Measurements from ENCODE around the gene CPNE9.

CPNE9 gene

GRCh38 chr3:9739181-9739580 is 35.5 kb downstream of the CPNE9 start:
- DNase-seq: no peak
- Histone ChIP-seq H3K36me3 (peaks cover 79 to 100% (median 89%) of the 10 kb centered on the region in 3 donors), H3K4me1 (peaks cover 0 to 5% (median 2%) of the 10 kb centered on the region in 4 donors), H3K9me3 (no peaks in the 10 kb centered on the region), H3K27ac (no peak overlapping the region), H3K4me3 (no peak overlapping the region), H3K27me3 (no peaks in the 10 kb centered on the region)
- TF ChIP-seq CTCF (IDR thresholded peaks at IDR 0.05): no peak
- intact Hi-C loops (cut with DNase I; ENCODE audit: low total_unique reads): no loop called here

GRCh38 chr3:9742560-9742959 is 38.9 kb downstream of the CPNE9 start:
- H3K4me1 ChIP-seq: no peaks in the 10 kb centered on the region
- no peak overlapping the region for H3K4me3 ChIP-seq
- H3K36me3 ChIP-seq: peaks cover 89 to 100% (median 100%) of the 10 kb centered on the region in 3 donors
- H3K27ac ChIP-seq: no peak overlapping the region
- no peak for TF ChIP-seq CTCF (IDR thresholded peaks at IDR 0.05)
- no peaks in the 10 kb centered on the region for H3K27me3 ChIP-seq
- H3K9me3 ChIP-seq: no peaks in the 10 kb centered on the region
- intact Hi-C loops (cut with DNase I; ENCODE audit: low total_unique reads): no loop called here
- DNase-seq: no peak

- Histone ChIP-seq H3K4me3 (no peak overlapping the region), H3K4me1 (peaks cover 0 to 2% (median 0%) of the 10 kb centered on the region in 4 donors), H3K36me3 (peaks cover 89 to 99% (median 99%) of the 10 kb centered on the region in 3 donors), H3K27ac (no peak overlapping the region), H3K27me3 (no peaks in the 10 kb centered on the region), H3K9me3 (no peaks in the 10 kb centered on the region)
- no peak for DNase-seq
- no peak for TF ChIP-seq CTCF (IDR thresholded peaks at IDR 0.05)
- intact Hi-C loops (cut with DNase I; ENCODE audit: low total_unique reads): no loop called here
Measured at GRCh38 chr3:9743548-9743947, 39.9 kb downstream of the CPNE9 start.

GRCh38 chr3:9744162-9744561 is 40.5 kb downstream of the CPNE9 start:
- Histone ChIP-seq H3K27me3 (no peaks in the 10 kb centered on the region), H3K4me1 (peaks cover 0 to 8% (median 4%) of the 10 kb centered on the region in 4 donors), H3K4me3 (no peak overlapping the region), H3K36me3 (peaks cover 83 to 93% (median 92%) of the 10 kb centered on the region in 3 donors), H3K9me3 (no peaks in the 10 kb centered on the region), H3K27ac (no peak overlapping the region)
- DNase-seq: no peak
- intact Hi-C loops (cut with DNase I; ENCODE audit: low total_unique reads): no loop called here
- no peak for TF ChIP-seq CTCF (IDR thresholded peaks at IDR 0.05)

- no peaks in the 10 kb centered on the region for H3K27me3 ChIP-seq
- no peak overlapping the region for H3K27ac ChIP-seq
- H3K4me1 ChIP-seq: peaks cover 0 to 14% (median 9%) of the 10 kb centered on the region in 4 donors
- H3K36me3 ChIP-seq: peaks cover 70 to 80% (median 79%) of the 10 kb centered on the region in 3 donors
- TF ChIP-seq CTCF (IDR thresholded peaks at IDR 0.05): no peak
- DNase-seq: no peak
- intact Hi-C loops (cut with DNase I; ENCODE audit: low total_unique reads): no loop called here
- H3K4me3 ChIP-seq: no peak overlapping the region
- H3K9me3 ChIP-seq: no peaks in the 10 kb centered on the region
Measured at GRCh38 chr3:9745521-9745920, 41.9 kb downstream of the CPNE9 start.

- no peak for DNase-seq
- intact Hi-C loops (cut with DNase I; ENCODE audit: low total_unique reads): no loop called here
- H3K9me3 ChIP-seq: no peaks in the 10 kb centered on the region
- TF ChIP-seq CTCF (IDR thresholded peaks at IDR 0.05): no peak
- no peak overlapping the region for H3K4me3 ChIP-seq
- H3K36me3 ChIP-seq: peaks cover 62 to 73% (median 71%) of the 10 kb centered on the region in 3 donors
- no peaks in the 10 kb centered on the region for H3K27me3 ChIP-seq
- peaks cover 0 to 22% (median 16%) of the 10 kb centered on the region in 4 donors for H3K4me1 ChIP-seq
- no peak overlapping the region for H3K27ac ChIP-seq
Measured at GRCh38 chr3:9746330-9746729, 42.7 kb downstream of the CPNE9 start.

Data from tibial artery (tissue), 4 donors.